HEK293 (cell line): Measurements from ENCODE around the gene BTBD18.

ENCODE experiments used
- BCL11A ChIP-seq: fragments of 450-650 bp; formaldehyde crosslinking; IDR thresholded peaks from 2 replicates; pipeline ENCODE4 v1.5.1; 2016; ENCODE audit warnings: low read depth, missing biosample characterization, missing genetic modification characterization
- CTCF ChIP-seq: fragments of 450-650 bp; formaldehyde crosslinking; IDR thresholded peaks from 2 replicates; pipeline ENCODE4 v1.5.1; 2016; ENCODE audit warnings: missing biosample characterization, missing genetic modification characterization
- HIC1 ChIP-seq: fragments of 450-650 bp; formaldehyde crosslinking; IDR thresholded peaks from 2 replicates; pipeline ENCODE4 v1.5.1; 2016; ENCODE audit warnings: missing biosample characterization, missing genetic modification characterization
- YY1 ChIP-seq: fragments of 450-650 bp; formaldehyde crosslinking; IDR thresholded peaks from 2 replicates; pipeline ENCODE4 v1.5.1; 2018; ENCODE audit warnings: missing biosample characterization, missing genetic modification characterization
- ZBTB49 ChIP-seq: fragments of 450-650 bp; formaldehyde crosslinking; IDR thresholded peaks from 2 replicates; pipeline ENCODE4 v1.5.1; 2016; ENCODE audit warnings: missing biosample characterization, missing genetic modification characterization, low read depth
- ZNF140 ChIP-seq: fragments of 450-650 bp; formaldehyde crosslinking; IDR thresholded peaks from 2 replicates; pipeline ENCODE4 v1.5.1; 2016; ENCODE audit warnings: missing biosample characterization, missing genetic modification characterization
- ZNF169 ChIP-seq: fragments of 450-650 bp; formaldehyde crosslinking; IDR thresholded peaks from 2 replicates; pipeline ENCODE4 v1.5.1; 2016; ENCODE audit warnings: missing biosample characterization, missing genetic modification characterization
- ZNF521 ChIP-seq: fragments of 450-650 bp; formaldehyde crosslinking; IDR thresholded peaks from 2 replicates; pipeline ENCODE4 v1.5.1; 2017; ENCODE audit warnings: missing biosample characterization, mild to moderate bottlenecking, missing genetic modification characterization
- ZNF580 ChIP-seq: fragments of 450-650 bp; formaldehyde crosslinking; IDR thresholded peaks from 2 replicates; pipeline ENCODE4 v1.5.1; 2016; ENCODE audit warnings: missing biosample characterization, missing genetic modification characterization
- ZSCAN23 ChIP-seq: fragments of 450-650 bp; formaldehyde crosslinking; IDR thresholded peaks from 2 replicates; pipeline ENCODE4 v1.5.1; 2016; ENCODE audit warnings: missing biosample characterization, missing genetic modification characterization

- TF ChIP-seq ZNF169 (tag by site-specific recombination) (no peak), CTCF (tag by site-specific recombination) (no peak), ZNF521 (tag by site-specific recombination) (no peak), ZBTB49 (tag by site-specific recombination) (no peak), ZNF580 (tag by site-specific recombination) (no peak), YY1 (no peak), ZNF140 (tag by site-specific recombination) (no peak), HIC1 (tag by site-specific recombination) (no peak), BCL11A (tag by site-specific recombination) (no peak), ZSCAN23 (no peak)
Measured at GRCh38 chr11:57793351-57794115, 41.9 kb upstream of the BTBD18 start.
